CD1c-positive myeloid dendritic cell (primary cell): Measurements from ENCODE around the gene GPR132.
A peak's percentile ranks its signal among the peaks of the same experiment; 100 is the strongest.
"Not testable (repeated sequence)": the region's sequence is repeated elsewhere in the genome, so short reads cannot be mapped to it uniquely, and the experiment has no call there.

Experiments used
- DNase-seq: peaks from one replicate; pipeline ENCODE4 v3.0.0-alpha.2; 2016; ENCODE audit errors: extremely low spot score

GPR132 gene

DNA sequence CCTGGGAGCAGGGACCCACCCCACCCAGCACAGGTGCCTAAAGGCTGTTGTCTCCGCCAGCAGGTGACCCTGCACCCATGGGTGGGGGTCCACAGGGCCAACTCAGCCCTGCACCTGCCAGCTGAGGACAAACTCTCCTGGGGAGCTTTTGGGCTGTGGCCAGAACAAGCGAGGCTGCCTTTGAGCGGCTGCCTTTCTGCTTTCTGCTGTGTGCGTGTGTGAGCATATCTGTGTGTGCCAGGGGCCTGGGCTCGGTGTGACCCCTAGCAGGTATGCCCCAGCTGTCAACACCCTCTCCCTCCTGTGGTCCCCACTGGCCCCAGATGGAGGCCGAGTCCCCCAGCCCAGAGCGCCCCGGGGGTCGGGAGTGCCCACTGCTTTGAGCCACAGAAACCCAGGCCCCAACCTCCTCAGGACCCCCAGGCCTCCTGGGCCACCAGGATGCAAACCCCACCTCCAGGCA, 25.9 kb upstream of the GPR132 start:
- no peak for DNase-seq

- peak; percentile 91 for DNase-seq
These were observed 25.3 kb upstream of the GPR132 start for GRCh38 chr14:105090493-105091053.

DNA sequence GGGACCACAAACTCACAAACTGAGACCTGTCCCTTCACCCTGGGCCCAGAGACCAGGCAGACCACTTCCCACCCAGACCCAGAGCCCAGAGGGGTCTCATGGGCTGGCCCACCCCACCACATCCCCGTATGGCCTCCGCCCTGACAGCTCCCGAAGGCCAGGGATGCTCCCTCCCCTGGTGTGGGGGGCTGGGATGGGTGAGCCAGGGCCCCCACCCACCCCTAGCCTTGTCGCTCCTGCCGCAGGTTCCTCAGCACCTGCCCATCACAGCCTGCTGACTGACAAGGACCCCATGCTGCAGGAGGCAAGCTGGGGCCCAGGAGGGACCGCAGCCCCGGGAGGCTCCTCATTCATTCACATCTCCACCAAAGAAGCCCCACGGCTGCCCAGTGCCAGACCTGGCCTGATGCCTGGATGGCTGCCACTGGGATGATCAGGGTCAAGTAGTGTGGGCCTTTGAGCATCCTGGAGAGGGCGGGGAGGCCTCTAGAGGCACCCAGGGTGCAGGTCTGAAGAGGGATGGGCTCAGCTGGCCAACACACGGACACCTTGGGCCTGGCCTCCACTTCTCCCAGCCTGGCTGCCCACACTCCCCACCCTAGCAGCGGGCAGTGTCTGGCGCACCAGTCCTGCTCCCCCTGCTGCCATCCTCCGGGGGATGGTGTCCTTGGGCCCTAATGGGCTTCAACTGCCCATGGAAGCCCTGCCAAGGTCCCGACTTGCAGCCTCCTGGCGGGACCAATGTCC, 24.7 kb upstream of the GPR132 start:
- DNase-seq = no peak

DNA sequence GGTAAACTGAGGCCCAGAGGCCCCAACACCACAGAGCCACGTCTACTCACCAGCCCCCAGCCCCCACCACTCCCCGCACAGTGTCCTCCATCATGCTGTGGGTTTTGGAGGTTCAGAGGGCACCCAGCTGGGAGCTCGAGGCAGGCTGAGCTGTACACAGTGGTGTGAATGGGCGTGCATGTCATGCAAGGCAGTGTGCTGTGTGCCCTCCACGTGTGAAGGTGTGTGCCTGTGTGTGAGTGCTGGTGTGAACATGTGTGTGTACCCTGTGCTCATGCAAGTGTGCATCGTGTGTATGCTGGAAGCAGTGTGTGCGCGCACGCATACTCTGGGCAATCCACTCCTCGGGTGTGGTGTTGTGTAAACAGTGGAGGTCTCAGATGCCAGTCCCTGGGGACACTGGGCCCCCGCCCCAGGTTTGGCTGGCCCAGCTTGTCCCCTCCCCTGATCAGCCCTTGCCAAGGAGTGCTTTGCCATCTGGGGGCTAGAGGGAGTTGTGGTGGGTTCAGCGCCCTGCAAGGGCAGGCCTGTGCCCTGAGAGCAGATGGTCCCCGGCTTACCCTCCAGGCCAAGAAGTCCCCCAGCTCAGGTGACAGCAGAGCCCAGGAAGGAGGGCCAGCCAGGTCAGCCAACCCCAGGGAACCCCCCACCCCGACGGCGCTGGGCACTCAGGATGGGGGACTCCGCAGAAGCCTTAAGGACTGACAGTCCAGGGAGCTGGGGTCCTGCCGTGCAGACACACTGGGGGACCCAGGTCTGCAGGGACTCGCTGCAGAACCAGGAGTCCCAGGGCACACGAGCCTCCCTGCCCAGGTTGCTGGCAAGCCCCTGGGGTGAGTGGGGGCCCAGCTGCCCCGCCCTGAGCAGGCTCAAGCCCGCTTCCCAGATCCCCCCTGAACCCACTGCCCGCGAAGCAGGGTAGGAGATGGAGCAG, 23.8 kb upstream of the GPR132 start:
- no peak for DNase-seq

- DNase-seq = peak; percentile 39
These were observed 23.0 kb upstream of the GPR132 start for GRCh38 chr14:105087963-105088811.

DNA sequence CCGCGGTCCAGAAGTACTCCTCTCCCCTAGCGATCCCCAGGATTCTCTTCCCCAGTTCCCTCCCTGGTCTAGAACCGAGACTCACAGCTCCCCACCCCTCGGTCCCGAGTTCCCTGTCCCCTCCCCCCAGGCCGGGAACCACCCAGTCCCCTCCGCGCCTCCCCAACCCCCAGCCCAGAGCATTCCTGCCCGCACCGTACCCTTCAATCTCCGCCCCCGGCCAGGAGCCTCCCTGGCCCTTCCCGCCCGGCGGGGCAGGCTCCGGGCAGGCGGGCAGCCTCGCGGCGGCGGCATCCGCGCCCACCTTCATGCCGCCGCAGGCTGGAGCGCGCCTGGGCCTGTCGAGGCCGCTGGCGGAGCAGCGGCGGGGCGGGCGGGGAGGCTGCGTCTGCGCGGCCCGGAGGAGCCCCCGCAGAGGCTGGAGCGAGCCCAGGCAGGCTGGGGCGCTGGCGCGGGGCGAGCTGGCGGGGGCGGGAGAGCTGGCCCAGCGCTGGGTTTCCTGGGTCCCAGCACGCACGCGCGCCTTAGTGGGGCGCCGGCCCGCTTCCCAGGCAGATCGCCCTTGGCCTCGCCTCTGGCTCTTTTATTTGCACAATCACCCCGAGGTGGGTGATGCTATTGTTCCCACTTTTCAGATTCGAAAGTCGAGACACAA, 22.2 kb upstream of the GPR132 start:
- DNase-seq = peak; percentile 31

- peak; percentile 87 for DNase-seq
These were observed 21.6 kb upstream of the GPR132 start for GRCh38 chr14:105086833-105087307.

GRCh38 chr14:105085766-105086165, 20.5 kb upstream of the GPR132 start:
- DNase-seq = no peak

GRCh38 chr14:105084741-105085571, 19.7 kb upstream of the GPR132 start:
- no peak for DNase-seq

- DNase-seq = no peak
These were observed 18.9 kb upstream of the GPR132 start for GRCh38 chr14:105083926-105084685.

DNA sequence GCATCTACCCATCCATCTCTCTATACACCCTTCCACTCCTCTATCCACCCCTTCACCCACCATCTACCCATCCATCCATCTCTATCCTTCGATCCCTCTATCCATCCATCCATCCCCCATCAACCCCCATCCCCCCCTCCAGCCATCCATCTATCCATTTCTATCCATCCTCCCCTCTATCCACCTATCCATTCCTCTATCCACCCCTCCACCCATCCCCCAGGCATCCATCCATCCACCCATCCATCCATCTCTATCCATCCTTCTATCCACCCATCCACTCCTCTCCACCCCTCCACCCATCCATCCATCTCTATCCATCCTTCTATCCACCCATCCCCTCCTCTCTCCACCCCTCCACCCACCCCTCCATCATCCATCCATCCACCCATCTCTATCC, 17.5 kb upstream of the GPR132 start:
- DNase-seq = no peak

- not testable (repeated sequence) for DNase-seq
These were observed 16.2 kb upstream of the GPR132 start for GRCh38 chr14:105081473-105081872.

DNA sequence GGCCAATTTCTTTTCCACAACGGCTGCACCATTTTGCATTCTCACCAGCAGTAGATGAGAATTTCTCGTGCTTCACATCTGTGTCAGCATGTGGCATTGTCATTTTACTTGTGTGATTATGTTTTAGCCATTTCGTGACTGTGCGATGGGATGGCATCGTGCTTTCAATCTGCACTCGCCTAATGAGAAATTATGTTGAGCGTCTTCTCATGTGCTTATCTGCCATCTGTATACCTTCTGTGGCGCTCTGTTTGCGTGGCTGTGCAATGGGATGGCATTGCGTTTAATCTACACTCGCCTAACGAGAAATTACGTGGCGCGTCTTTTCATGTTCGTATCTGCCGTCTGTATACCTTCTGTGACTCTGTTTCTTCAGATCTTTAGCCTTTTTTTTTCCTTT, 14.9 kb upstream of the GPR132 start:
- DNase-seq = no peak

GRCh38 chr14:105078294-105078693, 13.1 kb upstream of the GPR132 start:
- no peak for DNase-seq

- no peak for DNase-seq
These were observed 12.4 kb upstream of the GPR132 start for GRCh38 chr14:105077649-105077995.

DNA sequence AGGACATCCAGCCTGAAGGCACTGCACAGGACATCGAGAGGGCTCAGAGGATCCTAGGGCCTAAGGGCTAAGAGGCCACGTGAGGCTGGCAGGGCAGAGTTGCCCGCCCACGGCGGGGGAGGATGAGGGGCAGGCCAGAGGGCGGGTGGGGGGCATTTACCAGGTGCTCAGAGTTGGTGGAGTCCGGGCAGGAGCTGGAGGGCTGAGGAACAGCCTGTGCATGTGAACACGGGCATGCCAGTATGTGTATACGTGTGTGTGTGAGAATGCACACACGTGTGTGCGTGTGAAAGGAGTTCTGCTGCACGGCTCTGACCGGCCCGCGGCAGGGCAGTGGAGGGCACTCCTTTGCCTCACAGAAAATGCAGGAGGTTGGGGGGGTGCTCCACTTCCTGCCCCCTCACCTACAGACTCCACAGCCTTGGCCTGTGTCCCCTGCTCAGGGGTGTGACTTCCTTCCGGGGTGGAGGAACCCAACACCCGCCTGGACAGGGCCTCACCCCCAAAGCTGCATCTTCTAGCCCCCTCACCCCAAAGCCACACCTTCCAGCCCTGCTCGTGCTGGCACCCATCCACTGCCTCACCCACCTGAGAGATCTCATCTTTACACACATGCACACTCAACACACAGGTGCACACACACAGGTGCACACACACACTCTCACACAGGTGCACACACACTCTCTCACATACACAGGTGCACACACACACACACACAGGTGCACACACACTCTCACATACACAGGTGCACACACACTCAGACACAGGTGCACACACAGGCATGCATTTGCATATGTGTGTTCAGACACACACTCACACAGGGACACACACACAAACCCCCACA, 11.8 kb upstream of the GPR132 start:
- DNase-seq = no peak

- DNase-seq = no peak
These were observed 11.1 kb upstream of the GPR132 start for GRCh38 chr14:105076296-105076804.
